OCI-LY7 (cell line): ENCODE measurements around the gene AKT2.

Experiments
- CTCF ChIP-seq: fragments of 200-600 bp; sonication (generic); conservative IDR thresholded peaks from 2 replicates; pipeline ENCODE4 v1.5.1; 2014; ENCODE audit warnings: mild to moderate bottlenecking, antibody characterized with exemption, low read length, moderate library complexity, mixed read lengths
- EZH2phosphoT487 ChIP-seq: fragments of 200-600 bp; sonication (generic); IDR thresholded peaks from 2 replicates; pipeline ENCODE4 v1.6.1; 2018; ENCODE audit warnings: low read depth, borderline replicate concordance, mild to moderate bottlenecking, mixed run types, antibody characterized with exemption, low read length, moderate library complexity, mixed read lengths

DNA sequence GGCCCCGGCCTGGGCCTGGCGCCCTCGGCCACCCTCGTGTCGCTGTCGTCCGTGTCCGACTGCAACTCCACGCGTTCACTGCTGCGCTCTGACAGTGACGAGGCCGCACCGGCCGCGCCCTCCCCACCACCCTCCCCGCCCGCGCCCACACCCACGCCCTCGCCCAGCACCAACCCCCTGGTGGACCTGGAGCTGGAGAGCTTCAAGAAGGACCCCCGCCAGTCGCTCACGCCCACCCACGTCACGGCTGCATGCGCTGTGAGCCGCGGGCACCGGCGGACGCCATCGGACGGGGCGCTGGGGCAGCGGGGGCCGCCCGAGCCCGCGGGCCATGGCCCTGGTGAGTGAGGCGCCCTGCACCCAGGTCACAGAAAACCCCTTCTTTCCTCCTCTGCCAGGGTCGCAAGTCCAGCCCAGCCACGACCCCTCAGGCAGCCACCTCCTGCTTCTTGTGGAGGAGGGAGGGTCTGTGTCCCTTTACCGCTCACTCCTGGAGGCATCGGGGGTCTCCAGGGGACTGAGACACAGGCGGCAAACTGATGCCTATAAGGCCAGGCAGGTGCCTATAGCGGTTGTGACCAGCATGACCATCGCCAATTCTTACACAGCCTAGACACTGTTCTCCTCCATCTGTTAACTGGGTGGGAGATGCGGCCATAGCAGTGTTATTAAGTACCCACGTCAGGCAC lies 71.1 kb downstream of the AKT2 start:
- TF ChIP-seq CTCF (no peak), EZH2phosphoT487 (no peak)
